GM19023 (cell line): ENCODE results near the gene EOMES.

Experiments used
- ATAC-seq: cut with Tn5 transposase; IDR thresholded peaks from one replicate; pipeline ENCODE4 v1.9.1; 2021; ENCODE audit warnings: mild to moderate bottlenecking, moderate library complexity; ENCODE audit not compliant: unreplicated experiment

EOMES gene

GRCh38 chr3:27681249-27681748 lies 40.8 kb downstream of the EOMES start:
- ATAC-seq, result peak; percentile 69

- ATAC-seq, result peak; percentile 7
Measured at GRCh38 chr3:27680517-27681246, 41.4 kb downstream of the EOMES start.

GRCh38 chr3:27679691-27680090 lies 42.4 kb downstream of the EOMES start:
- ATAC-seq, result no peak

GRCh38 chr3:27678234-27678633 lies 43.9 kb downstream of the EOMES start:
- no peak for ATAC-seq

GRCh38 chr3:27677565-27677964 lies 44.6 kb downstream of the EOMES start:
- ATAC-seq, result no peak

GRCh38 chr3:27675287-27675686 lies 46.8 kb downstream of the EOMES start:
- ATAC-seq, result no peak

GRCh38 chr3:27673701-27674100 lies 48.4 kb downstream of the EOMES start:
- ATAC-seq, result no peak

- no peak for ATAC-seq
Measured at GRCh38 chr3:27671101-27671500, 51.0 kb downstream of the EOMES start.

- ATAC-seq, result no peak
Measured at GRCh38 chr3:27670619-27671018, 51.5 kb downstream of the EOMES start.

- peak; percentile 67 for ATAC-seq
Measured at GRCh38 chr3:27669591-27669990, 52.5 kb downstream of the EOMES start.

- no peak for ATAC-seq
Measured at GRCh38 chr3:27667751-27668150, 54.4 kb downstream of the EOMES start.

GRCh38 chr3:27666708-27667107 lies 55.4 kb downstream of the EOMES start:
- peak; percentile 36 for ATAC-seq

- ATAC-seq, result peak; percentile 50
Measured at GRCh38 chr3:27666272-27666671, 55.9 kb downstream of the EOMES start.
